COR-L47 (cell line): ENCODE results near the gene GCNT4.

Source experiments
- DNase-seq: peaks from one replicate; lab custom pipeline; 2025; lab: John Stamatoyannopoulos, UW

GCNT4 gene

GRCh38 chr5:75050415-75050814, 1.9 kb downstream of the GCNT4 start:
- DNase-seq: no peak

- DNase-seq: no peak
These were observed 2.7 kb downstream of the GCNT4 start for GRCh38 chr5:75049456-75050351.

GRCh38 chr5:75048457-75048953, 3.9 kb downstream of the GCNT4 start:
- DNase-seq: no peak

GRCh38 chr5:75047356-75047755, 5.0 kb downstream of the GCNT4 start:
- DNase-seq: no peak

GRCh38 chr5:75046366-75047142, 5.8 kb downstream of the GCNT4 start:
- no peak for DNase-seq

GRCh38 chr5:75045071-75045470, 7.3 kb downstream of the GCNT4 start:
- no peak for DNase-seq

GRCh38 chr5:75044406-75044805, 8.0 kb downstream of the GCNT4 start:
- DNase-seq: no peak

GRCh38 chr5:75043633-75044264, 8.6 kb downstream of the GCNT4 start:
- DNase-seq: no peak

GRCh38 chr5:75042522-75042921, 9.8 kb downstream of the GCNT4 start:
- DNase-seq: no peak

GRCh38 chr5:75040973-75041372, 11.4 kb downstream of the GCNT4 start:
- no peak for DNase-seq

GRCh38 chr5:75037106-75037505, 15.3 kb downstream of the GCNT4 start:
- DNase-seq: no peak

GRCh38 chr5:75034137-75034739, 18.1 kb downstream of the GCNT4 start:
- DNase-seq: no peak

- DNase-seq: no peak
These were observed 21.0 kb downstream of the GCNT4 start for GRCh38 chr5:75031366-75031765.

GRCh38 chr5:75028090-75028489, 24.3 kb downstream of the GCNT4 start:
- DNase-seq: no peak

GRCh38 chr5:75023368-75024159, 28.8 kb downstream of the GCNT4 start:
- no peak for DNase-seq

GRCh38 chr5:75021800-75022199, 30.6 kb downstream of the GCNT4 start:
- DNase-seq: no peak

- no peak for DNase-seq
These were observed 31.1 kb downstream of the GCNT4 start for GRCh38 chr5:75021219-75021618.

GRCh38 chr5:75020016-75020656, 32.2 kb downstream of the GCNT4 start:
- DNase-seq: no peak

GRCh38 chr5:75018805-75019587, 33.4 kb downstream of the GCNT4 start:
- DNase-seq: no peak

- DNase-seq: no peak
These were observed 34.4 kb downstream of the GCNT4 start for GRCh38 chr5:75017971-75018370.
